K562 (cell line): ENCODE results near the gene USP32. TPM values are rescaled to one million over a fixed set of nuclear protein-coding genes. Genes with fewer than 3 reads are reported as not detected.

Experiments
- ATAC-seq: fragments of 200-7000 bp; cut with Tn5 transposase; 3 replicates; pipeline ENCODE4 v1.9.1; 2020; ENCODE audit warnings: moderate library complexity
- BruUV-seq: library from RNA; stranded (reverse); fragments of 400-500 nt; replicated peaks from 2 replicates; lab custom pipeline; 2021; lab: Mats Ljungman, UMichigan
- CTCF ChIA-PET: fragments of 300-600 bp; formaldehyde crosslinking; extraction: SDS; loops from one replicate; lab custom pipeline; 2021; ENCODE audit warnings: low intra/inter-chr PET ratio; lab: Yijun Ruan, JAX
- POLR2A ChIA-PET: fragments of 300-600, 350-650 bp; sonication (Branson Sonifier 250); formaldehyde crosslinking; extraction: SDS; loops from one replicate; lab custom pipeline; 2021; ENCODE audit warnings: antibody characterized with exemption, inconsistent platforms; lab: Yijun Ruan, JAX
- DNase-seq, 4 experiments: peaks; one replicate each; pipeline versions ENCODE4 v3.0.0 to v3.0.0-alpha.2; 2011 to 2018; ENCODE audit warnings: low spot score in 3 of 4, mixed read lengths in 3 of 4; ENCODE audit errors: extremely low read depth in 1 of 4
- FAIRE-seq: peaks from 2 replicates; lab custom pipeline; 2011; peaks lifted over from hg19 to GRCh38; lab: Jason Lieb, UNC
- H2AFZ ChIP-seq: 2 replicates; pipeline ENCODE4 v1.6.0; 2011; ENCODE audit warnings: low read depth, low read length, control low read depth, inconsistent platforms
- H3K27ac ChIP-seq: fragments of 200-600 bp; 3 replicates; pipeline ENCODE4 v1.8.0; 2011; ENCODE audit warnings: low read depth, mild to moderate bottlenecking, control low read depth, inconsistent platforms, low read length, moderate library complexity, mixed read lengths; ENCODE audit errors: extremely low read depth
- H3K27me3 ChIP-seq, 2 experiments: fragments of 300-600 bp in 1 of 2; 2 replicates in 1 of 2; 3 replicates in 1 of 2; pipeline versions ENCODE4 v1.6.0 to v1.8.0; 2011; ENCODE audit warnings: inconsistent platforms in 2 of 2, low read length in 2 of 2, mild to moderate bottlenecking in 1 of 2, mixed read lengths in 1 of 2, moderate library complexity in 1 of 2; ENCODE audit not compliant: control insufficient read depth in 2 of 2, insufficient read depth in 2 of 2
- H3K36me3 ChIP-seq: fragments of 300-600 bp; 3 replicates; pipeline ENCODE4 v1.8.0; 2011; ENCODE audit warnings: mild to moderate bottlenecking, low read length, inconsistent platforms; ENCODE audit not compliant: control insufficient read depth, insufficient read depth
- H3K4me1 ChIP-seq, 2 experiments: fragments of 200-600 bp in 1 of 2; replicated peaks in 1 of 2; 2 replicates in 1 of 2; 3 replicates in 1 of 2; pipeline versions ENCODE4 v1.5.1 to v1.8.0; 2011; ENCODE audit warnings: inconsistent platforms in 2 of 2, low read length in 2 of 2, mild to moderate bottlenecking in 1 of 2, mixed read lengths in 1 of 2, moderate library complexity in 1 of 2; ENCODE audit not compliant: control insufficient read depth in 2 of 2, insufficient read depth in 2 of 2
- H3K4me2 ChIP-seq: 2 replicates; pipeline ENCODE4 v1.6.1; 2011; ENCODE audit warnings: low read length, control low read depth, inconsistent platforms, mixed read lengths; ENCODE audit not compliant: insufficient read depth
- H3K4me3 ChIP-seq: fragments of 200-600 bp; sonication (generic), shearing (Covaris generic); 2 replicates; pipeline ENCODE4 v1.5.1; 2016; ENCODE audit warnings: control low read depth, inconsistent platforms
- H3K79me2 ChIP-seq: fragments of 200-600 bp; 3 replicates; pipeline ENCODE4 v1.8.0; 2011; ENCODE audit warnings: low read length, inconsistent platforms; ENCODE audit not compliant: control insufficient read depth, insufficient read depth
- H3K9ac ChIP-seq, 2 experiments: 2 replicates each; pipeline versions ENCODE4 v1.6.0 to v1.6.1; 2011; ENCODE audit warnings: low read depth in 2 of 2, low read length in 2 of 2, control low read depth in 1 of 2, inconsistent platforms in 1 of 2, mild to moderate bottlenecking in 1 of 2, mixed read lengths in 1 of 2; ENCODE audit not compliant: insufficient read depth in 1 of 2
- H3K9me1 ChIP-seq: one replicate; pipeline ENCODE4 v1.6.0; 2011; ENCODE audit warnings: inconsistent platforms, mild to moderate bottlenecking, low read length, moderate library complexity; ENCODE audit not compliant: control insufficient read depth, insufficient read depth
- H3K9me3 ChIP-seq: replicated peaks from 2 replicates; pipeline ENCODE4 v1.5.1; 2011; ENCODE audit warnings: low read depth, low read length, inconsistent platforms; ENCODE audit not compliant: control insufficient read depth, insufficient read depth
- H4K20me1 ChIP-seq: replicated peaks from 2 replicates; pipeline ENCODE4 v1.6.1; 2011; ENCODE audit warnings: low read length, inconsistent platforms, mixed read lengths; ENCODE audit not compliant: control insufficient read depth, insufficient read depth
- BHLHE40 ChIP-seq: IDR thresholded peaks from 2 replicates; pipeline ENCODE4 v1.6.1; 2011; ENCODE audit warnings: low read length, improper control_type of control experiment
- FOSL1 ChIP-seq: fragments of 200-800 bp; sonication (Bioruptor generic); conservative IDR thresholded peaks from 2 replicates; pipeline ENCODE4 v1.6.1; 2016; ENCODE audit warnings: missing genetic modification characterization, missing compliant biosample characterization
- GTF2E2 ChIP-seq: fragments of 200-800 bp; sonication (Bioruptor generic); IDR thresholded peaks from 2 replicates; pipeline ENCODE4 v1.6.1; 2016; ENCODE audit warnings: missing genetic modification characterization, missing compliant biosample characterization
- L3MBTL2 ChIP-seq: fragments of 450-650 bp; IDR thresholded peaks from 2 replicates; pipeline ENCODE4 v1.6.1; 2016; ENCODE audit warnings: mild to moderate bottlenecking, moderate library complexity
- MAX ChIP-seq: sonication (generic); formaldehyde crosslinking; IDR thresholded peaks from 2 replicates; pipeline ENCODE4 v1.9.0; 2022; ENCODE audit warnings: mild to moderate bottlenecking, missing genetic modification reagents
- MEIS2 ChIP-seq: fragments of 450-650 bp; IDR thresholded peaks from 2 replicates; pipeline ENCODE4 v1.6.1; 2014; ENCODE audit warnings: mild to moderate bottlenecking; ENCODE audit not compliant: partially characterized antibody
- MITF ChIP-seq: IDR thresholded peaks from 2 replicates; pipeline ENCODE4 v1.6.1; 2014; ENCODE audit warnings: antibody characterized with exemption
- MYC ChIP-seq, 2 experiments: fragments of 250-450 bp in 1 of 2; sonication (Bioruptor Pico) in 1 of 2; IDR thresholded peaks; 2 replicates each; pipeline versions ENCODE4 v1.5.1 to v1.6.1; 2012 to 2021; ENCODE audit warnings: low read depth in 2 of 2, borderline replicate concordance in 1 of 2, improper control_type of control experiment in 1 of 2, low read length in 1 of 2, mild to moderate bottlenecking in 1 of 2, moderate library complexity in 1 of 2
- RAD51 ChIP-seq: fragments of 450-650 bp; IDR thresholded peaks from 2 replicates; pipeline ENCODE4 v1.7.1; 2016; ENCODE audit warnings: low read depth, mild to moderate bottlenecking, borderline replicate concordance
- YBX1 ChIP-seq: fragments of 450-650 bp; IDR thresholded peaks from 2 replicates; pipeline ENCODE4 v1.7.1; 2016; ENCODE audit warnings: mild to moderate bottlenecking
- ZBTB11 ChIP-seq, 3 experiments: fragments of 200-800 bp in 1 of 3; fragments of 250-450 bp in 1 of 3; fragments of 450-650 bp in 1 of 3; sonication (Bioruptor Pico) in 1 of 3; sonication (Bioruptor generic) in 1 of 3; formaldehyde crosslinking in 1 of 3; IDR thresholded peaks; 2 replicates each; pipeline versions ENCODE4 v1.6.1 to v1.8.0; 2016 to 2022; ENCODE audit warnings: mild to moderate bottlenecking in 2 of 3, missing genetic modification characterization in 2 of 3, missing compliant biosample characterization in 1 of 3, moderate library complexity in 1 of 3
- ZNF124 ChIP-seq: sonication (generic); formaldehyde crosslinking; IDR thresholded peaks from 2 replicates; pipeline ENCODE4 v1.8.1; 2022; ENCODE audit warnings: missing genetic modification reagents
- ZNF316 ChIP-seq: fragments of 450-650 bp; IDR thresholded peaks from 2 replicates; pipeline ENCODE4 v1.6.1; 2016
- ZNF354B ChIP-seq: fragments of 250-450 bp; sonication (Bioruptor Pico); IDR thresholded peaks from 2 replicates; pipeline ENCODE4 v1.4.0; 2020
- ZNF717 ChIP-seq: fragments of 250-450 bp; sonication (Bioruptor Pico); IDR thresholded peaks from 2 replicates; pipeline ENCODE4 v1.5.0; 2021
- ZNF766 ChIP-seq: fragments of 200-800 bp; sonication (Bioruptor generic); conservative IDR thresholded peaks from 2 replicates; pipeline ENCODE4 v1.6.1; 2016; ENCODE audit warnings: missing genetic modification characterization, missing compliant biosample characterization
- WGBS: fragments of 100-300 bp; shearing (Covaris generic); methylation state at CpG from one replicate; pipeline ENCODE4 v1.1.6; 2016; ENCODE audit warnings: low coverage, mixed read lengths; ENCODE audit not compliant: insufficient coverage; ENCODE audit errors: missing lambda C conversion rate; 5-methylcytosine and 5-hydroxymethylcytosine counted together
- in situ Hi-C: fragments of 300-500 bp; cut with MboI; formaldehyde crosslinking; loops from 4 replicates; pipeline ENCODE4 v1.15.0; 2018; ENCODE audit warnings: inconsistent platforms, mixed read lengths
- intact Hi-C: fragments of 100-400 bp; cut with micrococcal nuclease; formaldehyde crosslinking; loops from 2 replicates; pipeline ENCODE4 v1.14.2; 2022
- polyA plus RNA-seq, 8 experiments: library from polyadenylated mRNA; depleted of rRNA in 4 of 8; stranded (reverse) in 5 of 8; unstranded in 3 of 8; fragments of >200 nt; fragmentation: Nextera tagmentation in 2 of 8; fragmentation: Illumina TruSeq in 1 of 8; extraction: Ambion mirVana in 2 of 8; extraction: Trizol in 1 of 8; gene quantifications; 2 replicates each; pipeline versions ENCODE4 v1.2.1 to v1.2.3, GENCODE V29; 2011 to 2014; ENCODE audit warnings: inconsistent platforms in 1 of 8, missing spikeins in 1 of 8
- total RNA-seq, 7 experiments: library from RNA; depleted of rRNA in 6 of 7; stranded (reverse); fragments of >200 nt in 6 of 7; fragmentation: Illumina TruSeq in 2 of 7; extraction: Trizol in 2 of 7; gene quantifications; 2 replicates each; pipeline versions ENCODE4 v1.2.1 to v1.2.3, GENCODE V29; 2011 to 2021; ENCODE audit warnings: low replicate concordance in 1 of 7

USP32 gene
- total and polyA plus RNA-seq, 9 of the 15 experiments (the other 6 are each of a cell fraction or from before 2014, with no cell fraction given), result 18.0 to 69.3 (median 47.1) TPM

GRCh38 chr17:60305141-60305540 is 86.8 kb downstream of the USP32 start:
- WGBS, result 29% methylated on average over 4 of the region's 4 CpGs
- no peak overlapping the region for H3K9ac ChIP-seq
- ATAC-seq (peak; percentile 90), FAIRE-seq (peak; percentile 74), DNase-seq (peak in 1 of 4 experiments; percentile 44)
- H4K20me1 ChIP-seq, result no peaks in the 10 kb centered on the region
- in situ Hi-C loops (no loop called here), intact Hi-C loops (no loop called here)
- peak overlapping the region; percentile 10; the same call in 1 of the 3 replicates for H3K27ac ChIP-seq
- peaks cover 24% of the 10 kb centered on the region for H3K36me3 ChIP-seq
- no peak overlapping the region for H3K4me2 ChIP-seq
- H3K79me2 ChIP-seq, result peaks cover 81% of the 10 kb centered on the region
- H3K9me1 ChIP-seq, result no peaks in the 10 kb centered on the region
- no TSS peak for BruUV-seq
- no peaks in the 10 kb centered on the region for H3K9me3 ChIP-seq
- POLR2A ChIA-PET, result interaction anchor here (1.4 kb wide), 1 partner anchor 8 kb away, joined by 5 read pairs; no protein-coding TSS in a partner anchor
- H3K4me1 ChIP-seq, result peaks cover 0 to 3% of the 10 kb centered on the region in 2 experiments; a peak in 1 of 5 replicates
- H3K27me3 ChIP-seq, result no peaks in the 10 kb centered on the region
- H3K4me3 ChIP-seq, result no peak overlapping the region
- H2AFZ ChIP-seq, result no peak overlapping the region
- CTCF ChIA-PET, result no interaction called here
- TF ChIP-seq BHLHE40, result no peak
- TF ChIP-seq ZBTB11 (CRISPR knock-in tag; IDR thresholded peaks at IDR 0.05), result peak in 1 of 3 experiments; percentile 72; a peak in 1 of 6 replicates
- TF ChIP-seq MAX (CRISPR knock-in tag), result 0 out of 2 replicates have a peak, but pooled peaks have one; percentile 23
- TF ChIP-seq YBX1, result no peak
- TF ChIP-seq ZNF766 (CRISPR knock-in tag), result peak; percentile 90
- TF ChIP-seq MYC (IDR thresholded peaks at IDR 0.05; ENCODE audit: low read depth, low read length), result peak; percentile 63; the same call in 1 of the 2 replicates
- TF ChIP-seq MYC (CRISPR knock-in tag; IDR thresholded peaks at IDR 0.05; ENCODE audit: borderline replicate concordance, low read depth), result no peak
- no peak for TF ChIP-seq FOSL1
- TF ChIP-seq ZNF124 (CRISPR knock-in tag), result no peak
- no peak for TF ChIP-seq GTF2E2 (tag)
- TF ChIP-seq L3MBTL2, result peak; percentile 17; the same call in 1 of the 2 replicates
- no peak for TF ChIP-seq ZNF316
- TF ChIP-seq MITF, result peak; percentile 29; the same call in 1 of the 2 replicates
- TF ChIP-seq ZNF717 (CRISPR knock-in tag), result no peak
- 0 out of 2 replicates have a peak, but pooled peaks have one; percentile 18 for TF ChIP-seq RAD51
- TF ChIP-seq ZNF354B (CRISPR knock-in tag), result no peak
- peak; percentile 6 for TF ChIP-seq MEIS2
